WTC11 (cell line): ENCODE measurements around the gene LIPH. TPM values are rescaled to one million over a fixed set of nuclear protein-coding genes. Genes with fewer than 3 reads are reported as not detected.

ENCODE experiments used
- ATAC-seq: fragments of 200-7000 bp; cut with Tn5 transposase; 2 replicates; pipeline ENCODE4 v1.10.0; 2021; ENCODE audit warnings: mild to moderate bottlenecking, moderate library complexity
- CTCF ChIA-PET: fragments of 300-600 bp; sonication (Branson Sonifier 250); formaldehyde crosslinking; loops from one replicate; lab custom pipeline; 2021; ENCODE audit warnings: antibody characterized with exemption; lab: Charles Lee
- POLR2A ChIA-PET: fragments of 350-600 bp; sonication (Branson Sonifier 250); formaldehyde crosslinking; loops from one replicate; lab custom pipeline; 2021; ENCODE audit warnings: antibody characterized with exemption; lab: Charles Lee
- DNase-seq: peaks from one replicate; pipeline ENCODE4 v3.0.0; 2021; ENCODE audit warnings: low spot score
- H3K27ac Mint-ChIP-seq: 2 replicates; pipeline ENCODE4 v1.8.0; 2021; ENCODE audit warnings: mixed read lengths
- H3K27me3 Mint-ChIP-seq: 2 replicates; pipeline ENCODE4 v1.8.0; 2021; ENCODE audit warnings: low read depth, mild to moderate bottlenecking, moderate library complexity, mixed read lengths
- H3K36me3 Mint-ChIP-seq: 2 replicates; pipeline ENCODE4 v1.8.0; 2021; ENCODE audit warnings: mixed read lengths
- H3K4me1 Mint-ChIP-seq: 2 replicates; pipeline ENCODE4 v1.8.0; 2022; ENCODE audit warnings: mixed read lengths
- H3K4me3 Mint-ChIP-seq: 2 replicates; pipeline ENCODE4 v1.8.0; 2021; ENCODE audit warnings: mild to moderate bottlenecking, moderate library complexity, mixed read lengths
- H3K9me3 Mint-ChIP-seq: 2 replicates; pipeline ENCODE4 v1.8.0; 2021; ENCODE audit warnings: mixed read lengths
- AR ChIP-seq: fragments of 250-450 bp; sonication (Bioruptor Pico); IDR thresholded peaks from 2 replicates; pipeline ENCODE4 v1.9.0; 2021; ENCODE audit warnings: mild to moderate bottlenecking
- ATF3 ChIP-seq: sonication (generic); formaldehyde crosslinking; conservative IDR thresholded peaks from 2 replicates; pipeline ENCODE4 v1.8.1; 2022; ENCODE audit warnings: mild to moderate bottlenecking, missing genetic modification reagents
- CBFB ChIP-seq: sonication (generic); formaldehyde crosslinking; IDR thresholded peaks from 2 replicates; pipeline ENCODE4 v1.8.1; 2022; ENCODE audit warnings: mild to moderate bottlenecking, low read depth, missing genetic modification reagents
- CDX4 ChIP-seq: fragments of 250-450 bp; sonication (Bioruptor Pico); IDR thresholded peaks from 2 replicates; pipeline ENCODE4 v1.9.0; 2021; ENCODE audit warnings: moderate library complexity, mild to moderate bottlenecking, inconsistent platforms, borderline replicate concordance
- CREM ChIP-seq: sonication (generic); formaldehyde crosslinking; IDR thresholded peaks from 2 replicates; pipeline ENCODE4 v1.8.1; 2022; ENCODE audit warnings: mild to moderate bottlenecking, missing genetic modification reagents, moderate library complexity
- CTCF ChIP-seq: fragments of 200-600 bp; IDR thresholded peaks from 2 replicates; pipeline ENCODE4 v1.8.0; 2022; ENCODE audit warnings: antibody characterized with exemption
- E2F1 ChIP-seq: sonication (generic); formaldehyde crosslinking; IDR thresholded peaks from 2 replicates; pipeline ENCODE4 v1.8.0; 2022; ENCODE audit warnings: mild to moderate bottlenecking, missing genetic modification reagents
- E2F5 ChIP-seq: sonication (generic); formaldehyde crosslinking; IDR thresholded peaks from 2 replicates; pipeline ENCODE4 v1.8.1; 2022; ENCODE audit warnings: mild to moderate bottlenecking, moderate library complexity, missing genetic modification reagents
- FOXK1 ChIP-seq: sonication (generic); formaldehyde crosslinking; IDR thresholded peaks from 2 replicates; pipeline ENCODE4 v1.8.0; 2022; ENCODE audit warnings: mild to moderate bottlenecking, moderate library complexity, missing genetic modification reagents
- GABPB1 ChIP-seq: sonication (generic); formaldehyde crosslinking; IDR thresholded peaks from 2 replicates; pipeline ENCODE4 v1.8.1; 2023; ENCODE audit warnings: mild to moderate bottlenecking, missing genetic modification reagents
- GRHL2 ChIP-seq: fragments of 250-450 bp; sonication (Bioruptor Pico); IDR thresholded peaks from 2 replicates; pipeline ENCODE4 v1.8.0; 2022; ENCODE audit warnings: mild to moderate bottlenecking, moderate library complexity; ENCODE audit not compliant: insufficient replicate concordance, severe bottlenecking
- HMGA2 ChIP-seq: fragments of 250-450 bp; sonication (Bioruptor Pico); IDR thresholded peaks from 2 replicates; pipeline ENCODE4 v1.4.0; 2021; ENCODE audit warnings: mild to moderate bottlenecking, moderate library complexity
- IRF1 ChIP-seq: sonication (generic); formaldehyde crosslinking; IDR thresholded peaks from 2 replicates; pipeline ENCODE4 v1.8.0; 2023; ENCODE audit warnings: missing genetic modification reagents
- MXD4 ChIP-seq: fragments of 250-450 bp; sonication (Bioruptor Pico); IDR thresholded peaks from 2 replicates; pipeline ENCODE4 v1.8.0; 2021; ENCODE audit warnings: mild to moderate bottlenecking, moderate library complexity, borderline replicate concordance
- SMAD3 ChIP-seq: sonication (generic); formaldehyde crosslinking; IDR thresholded peaks from 2 replicates; pipeline ENCODE4 v1.8.0; 2022; ENCODE audit warnings: missing genetic modification reagents, mild to moderate bottlenecking, borderline replicate concordance
- ZBTB43 ChIP-seq: sonication (generic); formaldehyde crosslinking; IDR thresholded peaks from 2 replicates; pipeline ENCODE4 v1.8.1; 2023; ENCODE audit warnings: mild to moderate bottlenecking, missing genetic modification reagents
- ZSCAN18 ChIP-seq: fragments of 250-450 bp; sonication (Bioruptor Pico); IDR thresholded peaks from 2 replicates; pipeline ENCODE4 v2.1.2; 2022; ENCODE audit warnings: mild to moderate bottlenecking, moderate library complexity
- total RNA-seq: library from RNA; stranded (reverse); gene quantifications from 3 replicates; pipeline ENCODE4 v1.2.3, GENCODE V29; 2021

The LIPH gene
- total RNA-seq, 1 experiment from 2014 or later, result 0.07 TPM

- no peak for DNase-seq
- CTCF ChIA-PET, result no interaction called here
- no peak for TF ChIP-seq GRHL2 (CRISPR knock-in tag)
- TF ChIP-seq CTCF, result no peak
- TF ChIP-seq CBFB (CRISPR knock-in tag), result no peak
- TF ChIP-seq E2F5 (CRISPR knock-in tag), result no peak
- no peak for TF ChIP-seq ZBTB43
- TF ChIP-seq HMGA2 (CRISPR knock-in tag), result no peak
- TF ChIP-seq GABPB1 (CRISPR knock-in tag), result no peak
- no peak for TF ChIP-seq ZSCAN18 (CRISPR knock-in tag)
- TF ChIP-seq SMAD3 (CRISPR knock-in tag), result no peak
- Mint-ChIP-seq H3K27ac (no peak overlapping the region), H3K4me1 (peaks cover 27% of the 10 kb centered on the region), H3K27me3 (peaks cover 15% of the 10 kb centered on the region; the same call in 1 of the 2 replicates), H3K4me3 (no peak overlapping the region), H3K9me3 (no peaks in the 10 kb centered on the region), H3K36me3 (no peaks in the 10 kb centered on the region)
- POLR2A ChIA-PET, result no interaction called here
- no peak for ATAC-seq
Measured at GRCh38 chr3:185555860-185556347, 3.5 kb upstream of the LIPH start.

GRCh38 chr3:185555101-185555501 lies 2.7 kb upstream of the LIPH start:
- Mint-ChIP-seq H3K4me3 (no peak overlapping the region), H3K27me3 (peaks cover 7% of the 10 kb centered on the region; the same call in 1 of the 2 replicates), H3K36me3 (no peaks in the 10 kb centered on the region), H3K4me1 (peaks cover 19% of the 10 kb centered on the region), H3K27ac (no peak overlapping the region), H3K9me3 (no peaks in the 10 kb centered on the region)
- DNase-seq, result no peak
- TF ChIP-seq IRF1 (CRISPR knock-in tag), result no peak
- no peak for TF ChIP-seq CREM (CRISPR knock-in tag)
- no peak for TF ChIP-seq MXD4 (CRISPR knock-in tag)
- TF ChIP-seq E2F1 (CRISPR knock-in tag), result no peak
- no peak for TF ChIP-seq AR (CRISPR knock-in tag)
- TF ChIP-seq FOXK1, result no peak
- no peak for TF ChIP-seq ATF3
- TF ChIP-seq CDX4 (CRISPR knock-in tag), result no peak
- ChIA-PET CTCF (interaction anchor here (1.3 kb wide), 1 partner anchor 20 kb away, joined by 5 read pairs; no protein-coding TSS in a partner anchor), POLR2A (no interaction called here)
- ATAC-seq, result no peak
